ENCODE data around the gene SEMA3E.

- no peak for TF ChIP-seq EZH2 (IDR thresholded peaks at IDR 0.05)
- no peak for TF ChIP-seq POLR2AphosphoS5 (IDR thresholded peaks at IDR 0.05; ENCODE audit: borderline replicate concordance, low read depth, low read length)
- no peak for TF ChIP-seq FOXP2 (optimal IDR thresholded peaks at IDR 0.05; ENCODE audit: control extremely low read depth, extremely low read length, insufficient read depth)
Measured at GRCh38 chr7:83608716-83609115, 40.2 kb downstream of the SEMA3E start.
